GM12872 (cell line): ENCODE results near the gene PAFAH2.
A peak's percentile ranks its signal among the peaks of the same experiment; 100 is the strongest.

ENCODE experiments used
- CTCF ChIP-seq: IDR thresholded peaks from 3 replicates; pipeline ENCODE4 v1.5.1; 2011; ENCODE audit warnings: low read depth, mild to moderate bottlenecking, low read length, moderate library complexity; ENCODE audit not compliant: insufficient read depth

Gene PAFAH2

GRCh38 chr1:26035959-26036755, 38.3 kb upstream of the PAFAH2 start:
- peak; percentile 98 for TF ChIP-seq CTCF

GRCh38 chr1:26035203-26035958, 37.5 kb upstream of the PAFAH2 start:
- TF ChIP-seq CTCF = no peak

- no peak for TF ChIP-seq CTCF
These were observed 36.8 kb upstream of the PAFAH2 start for GRCh38 chr1:26034504-26035202.

- no peak for TF ChIP-seq CTCF
These were observed 34.9 kb upstream of the PAFAH2 start for GRCh38 chr1:26032656-26033357.

- TF ChIP-seq CTCF = no peak
These were observed 33.9 kb upstream of the PAFAH2 start for GRCh38 chr1:26031611-26032220.

- no peak for TF ChIP-seq CTCF
These were observed 33.3 kb upstream of the PAFAH2 start for GRCh38 chr1:26031196-26031595.
